ENCODE measurements around the gene PPIE.

PPIE gene

DNA sequence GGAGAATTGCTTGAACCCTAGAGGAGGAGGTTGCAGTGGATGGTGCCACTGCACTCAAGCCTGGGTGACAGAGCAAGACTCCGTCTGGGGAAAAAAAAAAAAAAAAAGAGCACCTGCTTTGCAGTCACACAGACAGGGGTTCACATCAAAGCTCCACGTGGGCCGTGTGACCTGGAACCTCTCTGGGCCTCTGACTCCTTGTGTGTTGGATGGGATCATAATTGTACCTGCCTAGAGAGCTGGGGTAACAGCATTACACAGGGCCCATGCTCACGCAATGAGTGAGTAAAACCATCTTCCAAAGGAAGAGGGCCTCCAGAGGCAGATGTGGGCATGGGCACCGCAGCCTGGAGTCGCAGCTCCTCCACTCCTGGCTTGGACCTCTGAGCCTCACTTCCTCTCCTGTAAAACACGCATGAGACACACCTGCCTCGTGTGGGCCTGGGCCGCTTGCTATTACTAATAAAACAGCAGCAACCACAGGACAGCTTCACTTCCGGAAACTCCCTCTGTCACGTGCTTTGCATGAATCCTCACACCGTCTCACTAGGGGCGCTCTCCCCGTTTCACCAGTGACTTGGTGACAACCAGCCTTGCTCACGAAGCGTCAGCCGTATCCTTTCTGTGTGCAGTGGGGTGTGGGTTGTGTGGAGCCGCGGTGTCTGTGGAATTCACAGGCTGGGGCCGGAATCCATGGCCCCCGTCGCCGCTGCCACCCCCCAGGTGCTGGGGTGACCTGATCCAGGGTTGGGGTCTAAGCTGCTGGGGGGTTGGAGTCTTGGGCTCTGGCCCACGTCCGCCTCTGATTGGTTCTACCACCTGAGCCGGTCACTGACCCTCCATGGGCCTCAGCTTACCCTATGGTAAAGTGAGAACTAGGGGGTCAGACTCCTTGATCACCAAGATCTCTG lies 60.4 kb downstream of the PPIE start:
- H3K27ac ChIP-seq: peak overlapping the region; percentile 84
- DNase-seq (ENCODE audit: low read depth, low spot score): peak; percentile 63

- DNase-seq (ENCODE audit: low read depth, low spot score): peak; percentile 88
- peak overlapping the region; percentile 84 for H3K27ac ChIP-seq
Measured at GRCh38 chr1:39799770-39800470, 61.2 kb downstream of the PPIE start.

GRCh38 chr1:39800471-39800835 lies 61.8 kb downstream of the PPIE start:
- peak overlapping the region; percentile 84 for H3K27ac ChIP-seq
- no peak for DNase-seq (ENCODE audit: low read depth, low spot score)

- H3K27ac ChIP-seq: no peak overlapping the region
- DNase-seq (ENCODE audit: low read depth, low spot score): no peak
Measured at GRCh38 chr1:39802496-39803260, 64.0 kb downstream of the PPIE start.

GRCh38 chr1:39805385-39805784 lies 66.7 kb downstream of the PPIE start:
- DNase-seq (ENCODE audit: low read depth, low spot score): no peak
- no peak overlapping the region for H3K27ac ChIP-seq

DNA sequence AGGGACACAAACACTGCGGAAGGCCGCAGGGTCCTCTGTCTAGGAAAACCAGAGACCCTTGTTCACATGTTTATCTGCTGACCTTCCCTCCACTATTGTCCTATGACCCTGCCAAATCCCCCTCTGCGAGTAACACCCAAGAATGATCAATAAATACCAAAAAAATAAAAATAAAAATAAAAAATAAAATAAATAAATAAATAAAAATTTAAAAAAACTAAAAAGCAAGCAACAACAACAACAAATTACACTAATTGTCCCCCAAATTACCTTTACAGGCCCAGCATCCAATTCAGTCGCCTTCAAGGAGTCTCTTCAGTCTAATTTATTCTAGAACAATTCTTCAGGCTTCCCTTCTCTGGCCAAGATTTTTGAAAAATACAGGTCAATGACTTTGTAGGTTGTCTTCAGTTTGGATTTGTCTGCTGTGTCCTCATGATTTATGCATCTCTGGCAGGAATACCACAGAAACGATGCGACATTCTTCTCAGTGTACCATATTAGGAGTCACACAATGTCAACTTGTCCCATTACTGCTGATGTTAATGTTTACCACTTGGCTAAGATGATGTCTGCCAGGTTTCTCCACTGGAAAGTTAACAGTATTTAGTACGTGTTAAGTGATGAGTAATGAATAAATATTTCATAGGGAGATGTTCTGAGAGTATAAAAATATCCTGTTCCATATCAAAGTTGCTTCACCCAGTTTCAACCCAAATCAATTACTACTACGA lies 70.3 kb downstream of the PPIE start:
- no peak for DNase-seq (ENCODE audit: low read depth, low spot score)
- H3K27ac ChIP-seq: no peak overlapping the region

GRCh38 chr1:39812913-39813312 lies 74.2 kb downstream of the PPIE start:
- DNase-seq (ENCODE audit: low read depth, low spot score): no peak
- no peak overlapping the region for H3K27ac ChIP-seq

Measured in epithelial cell of prostate (primary cell).